SW 1271 (cell line): ENCODE data around the gene GRAMD1B.

Experiments
- DNase-seq, 2 experiments: peaks; one replicate each; lab custom pipeline; 2025; lab: John Stamatoyannopoulos, UW

The GRAMD1B gene

DNA sequence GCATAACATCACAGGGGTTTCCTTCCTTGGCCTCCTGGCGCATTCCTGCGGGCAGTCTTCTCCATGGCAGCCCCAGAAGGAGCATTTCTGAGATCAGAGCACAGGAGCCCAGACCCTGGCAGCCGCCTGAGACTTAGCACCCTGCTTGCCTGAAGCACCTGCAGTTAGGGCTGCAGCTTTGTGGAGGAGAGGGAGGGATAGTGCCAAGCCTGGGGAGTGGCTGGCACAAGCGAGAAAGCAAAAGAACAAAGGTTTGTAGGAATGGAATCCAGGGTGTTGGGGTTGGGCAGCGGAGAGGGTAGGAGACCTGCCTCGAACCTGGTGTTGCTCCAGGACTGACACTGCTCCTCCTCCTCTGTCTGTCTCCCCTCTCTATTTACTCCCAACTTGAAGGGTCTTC is 157.5 kb downstream of the GRAMD1B start:
- DNase-seq, result no peak

- no peak for DNase-seq
Observed at GRCh38 chr11:123588117-123588863, 158.2 kb downstream of the GRAMD1B start.

GRCh38 chr11:123588864-123589262 is 158.8 kb downstream of the GRAMD1B start:
- DNase-seq, result no peak

- DNase-seq, result no peak
Observed at GRCh38 chr11:123590296-123590912, 160.3 kb downstream of the GRAMD1B start.

- DNase-seq, result no peak
Observed at GRCh38 chr11:123593570-123593969, 163.5 kb downstream of the GRAMD1B start.

GRCh38 chr11:123594188-123594901 is 164.3 kb downstream of the GRAMD1B start:
- no peak for DNase-seq

DNA sequence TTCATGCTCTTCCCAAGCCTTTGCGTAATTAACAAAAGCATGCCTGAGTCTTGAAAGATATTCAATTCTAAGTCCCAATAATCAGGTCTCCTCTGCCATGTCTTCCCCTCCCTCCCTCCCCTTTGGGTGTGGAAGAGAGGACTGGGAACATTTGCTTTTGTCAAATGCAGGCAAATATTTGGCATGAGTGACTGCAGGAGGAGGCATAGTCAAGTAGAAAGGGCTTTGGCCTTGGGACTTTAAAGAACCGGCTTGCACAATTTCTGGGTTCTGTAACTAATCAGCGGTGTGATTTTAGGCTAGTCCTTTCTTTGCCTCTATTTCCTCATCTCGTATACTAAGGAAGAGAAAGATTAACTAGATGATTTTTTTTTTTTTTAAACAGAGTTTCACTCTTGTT is 164.9 kb downstream of the GRAMD1B start:
- DNase-seq, result no peak

GRCh38 chr11:123597859-123598258 is 167.8 kb downstream of the GRAMD1B start:
- DNase-seq, result no peak

DNA sequence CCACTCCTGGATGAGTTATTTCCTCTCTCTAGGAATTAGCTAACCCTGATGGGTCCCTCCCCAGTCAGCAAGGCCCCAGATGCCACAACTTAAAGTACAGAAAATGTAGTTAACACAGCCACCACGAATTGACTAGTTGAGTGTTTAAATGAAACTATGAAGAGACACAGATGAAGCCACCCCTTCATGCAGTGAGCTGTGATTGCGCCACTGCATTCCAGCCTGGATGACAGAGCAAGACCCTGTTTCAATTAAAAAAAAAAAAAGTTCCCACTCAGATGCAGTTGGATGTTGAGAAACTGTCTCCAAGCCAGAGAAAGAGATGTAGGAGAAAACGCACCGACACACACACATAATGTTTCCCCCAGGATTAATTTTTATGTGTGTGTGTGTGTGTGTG is 171.1 kb downstream of the GRAMD1B start:
- DNase-seq, result no peak

DNA sequence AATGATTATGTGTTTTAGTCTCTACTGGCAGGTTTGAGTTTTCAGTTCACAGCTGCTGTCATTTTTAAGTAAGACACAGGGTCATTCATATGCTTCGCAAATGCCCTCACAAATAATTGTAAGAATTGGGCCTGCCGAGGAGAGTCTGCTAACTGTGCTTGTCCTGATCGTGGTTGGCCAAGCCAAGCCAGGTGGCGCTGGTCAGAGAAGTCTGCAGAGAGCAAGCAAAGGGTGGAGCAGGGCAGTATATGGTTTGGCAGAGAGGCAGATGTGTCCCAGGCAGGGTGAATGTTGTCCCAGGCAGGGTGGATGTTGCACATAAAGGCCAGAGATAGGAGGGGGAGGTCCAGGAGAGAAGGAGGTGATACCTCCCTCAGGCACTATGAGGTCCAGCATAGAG is 171.7 kb downstream of the GRAMD1B start:
- no peak for DNase-seq

DNA sequence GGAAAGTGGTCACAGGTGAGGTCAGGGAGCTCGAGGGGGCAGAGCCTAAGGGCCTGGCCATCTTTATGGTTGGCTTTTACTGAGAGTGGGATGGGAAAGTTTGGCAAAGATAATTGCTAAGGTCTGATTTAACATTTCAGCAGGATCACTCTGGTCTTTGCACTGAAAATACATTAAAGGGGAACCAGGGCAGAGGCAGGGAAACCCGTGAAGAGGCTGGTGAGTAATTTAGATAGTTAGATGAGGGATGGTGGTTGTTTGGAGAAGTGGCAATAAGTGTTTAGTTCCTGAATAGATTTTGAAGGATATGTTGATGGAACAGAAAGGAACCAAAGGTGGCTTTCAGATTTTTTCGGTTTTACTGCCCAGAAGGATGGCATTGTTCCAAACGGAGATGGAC is 173.6 kb downstream of the GRAMD1B start:
- no peak for DNase-seq

- no peak for DNase-seq
Observed at GRCh38 chr11:123607781-123608180, 177.7 kb downstream of the GRAMD1B start.

DNA sequence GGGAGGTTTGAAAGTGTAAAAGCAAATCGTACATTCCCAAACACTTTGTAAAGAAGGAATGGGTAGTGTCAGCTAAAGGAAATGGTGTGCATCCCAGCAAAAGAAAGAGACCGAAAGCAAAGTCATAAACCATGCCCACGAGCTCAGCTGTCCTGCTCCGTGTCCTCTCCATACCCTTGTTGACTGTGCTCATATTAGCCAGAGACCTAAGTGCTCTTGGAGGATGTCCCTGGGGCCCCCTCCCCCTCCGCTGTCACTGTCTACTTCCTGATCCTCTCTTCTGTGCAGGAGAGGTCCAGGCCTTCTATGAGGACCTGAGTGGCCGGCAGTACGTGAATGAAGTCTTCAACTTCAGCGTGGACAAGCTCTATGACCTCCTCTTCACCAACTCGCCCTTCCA is 178.3 kb downstream of the GRAMD1B start:
- DNase-seq, result no peak

DNA sequence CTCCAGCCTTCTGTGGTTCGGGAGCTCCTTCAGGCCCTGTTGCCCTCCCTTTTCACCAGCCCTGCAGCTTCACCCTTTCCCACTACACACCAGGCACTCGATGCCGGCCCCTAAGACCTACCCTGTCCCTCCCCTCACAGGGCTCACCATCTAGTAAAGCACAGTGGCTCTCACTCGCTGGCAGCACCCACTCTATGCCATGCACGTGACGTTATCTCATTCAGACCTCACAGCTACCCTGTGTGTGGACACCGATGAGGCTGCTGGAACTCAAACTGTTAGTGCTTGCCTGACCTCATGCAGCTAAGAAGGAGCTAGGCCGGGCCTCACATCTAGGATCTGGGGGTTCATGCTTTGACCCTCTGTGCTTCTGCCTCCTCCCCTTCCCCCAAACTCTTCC is 178.9 kb downstream of the GRAMD1B start:
- DNase-seq, result no peak

DNA sequence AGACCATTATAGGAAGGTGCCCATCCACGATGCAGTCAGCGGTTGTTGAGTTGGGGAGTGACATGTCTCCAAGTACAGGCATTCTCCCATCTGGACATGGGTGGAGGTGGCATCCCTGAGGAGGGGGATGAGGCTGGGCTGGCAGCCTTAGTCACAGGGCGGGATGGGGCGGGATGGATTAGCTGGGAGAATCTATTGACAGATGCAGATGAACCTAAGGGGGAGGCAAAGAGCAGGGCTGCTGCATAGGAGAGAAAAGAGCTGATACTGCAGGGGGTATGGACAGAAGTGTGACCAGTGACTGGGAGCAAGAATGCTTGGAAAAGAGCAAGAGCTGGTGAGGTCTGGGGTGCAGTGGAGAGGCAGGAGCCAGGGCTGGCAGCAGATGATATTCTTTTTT is 181.6 kb downstream of the GRAMD1B start:
- no peak for DNase-seq

- DNase-seq, result no peak
Observed at GRCh38 chr11:123616505-123617198, 186.6 kb downstream of the GRAMD1B start.

DNA sequence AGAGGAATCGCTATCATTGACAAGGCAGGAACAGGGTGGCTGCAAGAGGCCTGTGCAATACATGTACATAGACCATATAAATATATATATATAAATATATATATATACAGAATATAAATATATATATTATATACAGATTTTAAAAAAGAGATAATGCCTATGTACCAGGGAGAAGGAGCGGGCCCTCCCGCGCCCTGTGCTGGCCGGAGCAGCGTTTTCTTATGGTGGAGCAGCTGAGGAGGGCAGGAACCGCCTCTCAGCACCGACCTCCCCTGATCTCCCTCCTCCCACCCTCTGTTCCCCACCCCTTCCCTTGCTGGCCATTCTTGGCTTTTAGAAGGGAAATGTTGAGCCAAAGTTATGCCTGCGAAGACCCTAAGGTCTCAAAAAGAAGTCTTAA is 192.5 kb downstream of the GRAMD1B start:
- DNase-seq, result no peak

DNA sequence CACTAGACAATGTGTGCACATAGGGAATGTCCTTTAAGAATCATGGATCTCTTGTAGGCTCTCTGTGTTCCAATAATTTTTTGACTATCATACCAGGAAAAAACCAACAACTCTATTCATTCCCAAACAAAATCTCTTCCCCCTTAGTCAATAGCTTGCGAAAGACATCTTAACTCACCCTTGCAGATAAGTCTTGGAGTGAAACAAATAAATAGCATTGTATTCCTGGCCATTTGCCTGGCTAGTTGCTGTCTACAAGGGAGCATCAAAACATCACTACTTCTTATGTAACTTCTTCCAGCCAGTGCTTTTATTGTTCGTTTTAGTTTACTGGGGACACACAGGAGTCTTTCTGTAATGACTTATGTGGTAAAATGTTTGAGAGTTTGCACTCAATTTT is 194.9 kb downstream of the GRAMD1B start:
- DNase-seq, result no peak

- no peak for DNase-seq
Observed at GRCh38 chr11:123628936-123629683, 199.0 kb downstream of the GRAMD1B start.

DNA sequence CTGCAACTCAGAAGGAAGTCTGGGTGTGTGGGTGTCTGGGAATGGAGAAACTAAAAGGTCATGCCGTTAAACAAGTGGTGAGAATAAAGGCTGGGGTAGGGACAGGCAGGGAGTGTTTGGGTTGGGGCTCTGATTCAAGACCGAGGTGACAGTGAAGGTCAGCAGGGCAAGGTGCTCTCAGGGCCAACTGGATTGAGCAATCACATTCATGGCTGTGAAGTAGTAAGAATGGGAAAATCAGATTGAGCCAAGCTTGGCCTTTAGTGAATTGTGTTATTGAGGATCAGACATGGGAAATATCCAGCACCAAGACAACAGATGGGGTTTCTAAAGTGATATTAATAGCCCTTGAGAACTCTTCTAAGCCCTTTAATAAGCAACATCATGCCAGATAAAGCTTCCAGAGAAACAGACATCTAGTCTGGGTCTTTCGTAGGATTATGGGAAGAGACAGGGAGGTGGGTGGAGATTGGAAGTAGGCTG is 200.1 kb downstream of the GRAMD1B start:
- no peak for DNase-seq

- DNase-seq, result no peak
Observed at GRCh38 chr11:123640029-123640428, 210.0 kb downstream of the GRAMD1B start.
